NOMO-1 (cell line): ENCODE measurements around the gene OR5K3.
A peak's percentile ranks its signal among the peaks of the same experiment; 100 is the strongest.
"Not testable (repeated sequence)": the region's sequence is repeated elsewhere in the genome, so short reads cannot be mapped to it uniquely, and the experiment has no call there.

Source experiments
- DNase-seq, 2 experiments: peaks; one replicate each; lab custom pipeline; 2025; ENCODE audit not compliant: unreplicated experiment in 2 of 2; lab: John Stamatoyannopoulos, UW

OR5K3 gene

GRCh38 chr3:98390366-98390765 lies at the start of gene OR5K3:
OR5K3 (plus strand) TSS chr3:98390666; CDS start chr3:98390666, 0 bp downstream.
- DNase-seq, result no peak

- no peak for DNase-seq
Observed at GRCh38 chr3:98341758-98342157, 48.7 kb upstream of the OR5K3 start.

GRCh38 chr3:98343647-98344507 lies 46.6 kb upstream of the OR5K3 start:
- peak in 1 of 2 experiments; percentile 55 for DNase-seq

GRCh38 chr3:98350082-98350481 lies 40.4 kb upstream of the OR5K3 start:
- peak in 1 of 2 experiments; percentile 3 for DNase-seq

GRCh38 chr3:98353554-98353953 lies 36.9 kb upstream of the OR5K3 start, which contains the start of gene OR5K4:
OR5K4 (plus strand) TSS chr3:98353854; CDS start chr3:98353854, 0 bp downstream.
- DNase-seq, result no peak

- DNase-seq, result no peak
Observed at GRCh38 chr3:98359250-98359649, 31.2 kb upstream of the OR5K3 start.

GRCh38 chr3:98359993-98360675 lies 30.3 kb upstream of the OR5K3 start:
- no peak for DNase-seq

- DNase-seq, result no peak
Observed at GRCh38 chr3:98360681-98361080, 29.8 kb upstream of the OR5K3 start.

- no peak for DNase-seq
Observed at GRCh38 chr3:98361289-98361688, 29.2 kb upstream of the OR5K3 start.

GRCh38 chr3:98367464-98368246 lies 22.8 kb upstream of the OR5K3 start:
- DNase-seq, result no peak

GRCh38 chr3:98371186-98371585 lies 19.3 kb upstream of the OR5K3 start:
- DNase-seq, result no peak

GRCh38 chr3:98371853-98372252 lies 18.6 kb upstream of the OR5K3 start:
- no peak for DNase-seq

- no peak for DNase-seq
Observed at GRCh38 chr3:98372445-98372844, 18.0 kb upstream of the OR5K3 start.

- DNase-seq, result no peak
Observed at GRCh38 chr3:98376631-98377030, 13.8 kb upstream of the OR5K3 start.

- DNase-seq, result no peak
Observed at GRCh38 chr3:98388147-98388546, 2.3 kb upstream of the OR5K3 start.

- no peak for DNase-seq
Observed at GRCh38 chr3:98395101-98395500, 4.6 kb downstream of the OR5K3 start.

- DNase-seq, result not testable (repeated sequence)
Observed at GRCh38 chr3:98396482-98396881, 6.0 kb downstream of the OR5K3 start.

GRCh38 chr3:98398513-98398912 lies 8.0 kb downstream of the OR5K3 start:
- DNase-seq, result no peak

GRCh38 chr3:98402507-98402906 lies 12.0 kb downstream of the OR5K3 start:
- DNase-seq, result no peak

- DNase-seq, result no peak
Observed at GRCh38 chr3:98404010-98404409, 13.5 kb downstream of the OR5K3 start.

GRCh38 chr3:98406034-98406433 lies 15.6 kb downstream of the OR5K3 start:
- peak in 1 of 2 experiments; percentile 4 for DNase-seq
